Left colon (tissue), 2 donors: Measurements from ENCODE around the gene SDK1. TPM values are rescaled to one million over a fixed set of nuclear protein-coding genes. Genes with fewer than 3 reads are reported as not detected.

ENCODE experiments used
- ATAC-seq: fragments of 200-7000 bp; cut with Tn5 transposase; one replicate; pipeline ENCODE4 v1.9.1; 2020; ENCODE audit warnings: mild to moderate bottlenecking, moderate library complexity
- DNase-seq, 2 donors: peaks; one replicate each; pipeline ENCODE4 v3.0.0-alpha.2; 2020
- intact Hi-C, 2 donors: fragments of 100-400 bp; cut with DNase I in 1 of 2; cut with micrococcal nuclease in 1 of 2; formaldehyde crosslinking; loops; one replicate each; pipeline versions ENCODE4 v1.11.2 to v1.14.0; 2022; cut with DNase I, micrococcal nuclease
- total RNA-seq, 2 donors: library from RNA; stranded (reverse); fragmentation: NEBNext Ultra II Directional; extraction: Animal tissue kit (Norgen Biotek cat#: 25700); gene quantifications; one replicate each; pipeline ENCODE4 v1.2.1, GENCODE V29; 2021
- donor health status: DM: no; HTN: no; CAD: no.
- donor health status: DM: yes; HTN: yes; CAD: no.

The SDK1 gene
- total RNA-seq, 2 donors from 2014 or later = 3.4 to 5.8 TPM

- DNase-seq (no peak), ATAC-seq (no peak)
- intact Hi-C loops = no loop called here
Measured at GRCh38 chr7:4268040-4268965, 967.3 kb downstream of the SDK1 start.

- DNase-seq (no peak), ATAC-seq (no peak)
- intact Hi-C loops = no loop called here
Measured at GRCh38 chr7:4269086-4269485, 968.0 kb downstream of the SDK1 start.

- intact Hi-C loops = no loop called here
- ATAC-seq (no peak), DNase-seq (no peak)
Measured at GRCh38 chr7:4269746-4270145, 968.7 kb downstream of the SDK1 start.

GRCh38 chr7:4270268-4270667 is 969.2 kb downstream of the SDK1 start:
- ATAC-seq (no peak), DNase-seq (no peak)
- intact Hi-C loops = no loop called here

GRCh38 chr7:4270941-4271715 is 970.1 kb downstream of the SDK1 start:
- DNase-seq = no peak
- no peak for ATAC-seq
- intact Hi-C loops = no loop called here

GRCh38 chr7:4271716-4272015 is 970.6 kb downstream of the SDK1 start:
- ATAC-seq (no peak), DNase-seq (no peak)
- intact Hi-C loops = no loop called here

- ATAC-seq = no peak
- no peak for DNase-seq
- intact Hi-C loops = no loop called here
Measured at GRCh38 chr7:4272141-4272540, 971.1 kb downstream of the SDK1 start.

- DNase-seq = no peak
- ATAC-seq = no peak
- intact Hi-C loops = no loop called here
Measured at GRCh38 chr7:4273566-4274230, 972.6 kb downstream of the SDK1 start.

GRCh38 chr7:4274286-4274685 is 973.2 kb downstream of the SDK1 start:
- DNase-seq = no peak
- intact Hi-C loops = no loop called here
- no peak for ATAC-seq

- intact Hi-C loops = no loop called here
- DNase-seq (no peak), ATAC-seq (no peak)
Measured at GRCh38 chr7:4277936-4278335, 976.9 kb downstream of the SDK1 start.

- intact Hi-C loops = no loop called here
- DNase-seq (no peak), ATAC-seq (no peak)
Measured at GRCh38 chr7:4279216-4279615, 978.2 kb downstream of the SDK1 start.

GRCh38 chr7:4281231-4281993 is 980.4 kb downstream of the SDK1 start:
- ATAC-seq (no peak), DNase-seq (no peak)
- intact Hi-C loops = no loop called here

- ATAC-seq (no peak), DNase-seq (no peak)
- intact Hi-C loops = no loop called here
Measured at GRCh38 chr7:4282434-4283223, 981.6 kb downstream of the SDK1 start.

GRCh38 chr7:4286351-4286750 is 985.3 kb downstream of the SDK1 start:
- intact Hi-C loops = no loop called here
- no peak for DNase-seq
- ATAC-seq = no peak

- DNase-seq (no peak), ATAC-seq (no peak)
- intact Hi-C loops = no loop called here
Measured at GRCh38 chr7:4288791-4289394, 987.8 kb downstream of the SDK1 start.

- intact Hi-C loops = no loop called here
- ATAC-seq (no peak), DNase-seq (no peak)
Measured at GRCh38 chr7:4297165-4297917, 996.3 kb downstream of the SDK1 start.

GRCh38 chr7:4297918-4298219 is 996.8 kb downstream of the SDK1 start:
- ATAC-seq = no peak
- no peak for DNase-seq
- intact Hi-C loops = no loop called here

- no peak for ATAC-seq
- intact Hi-C loops = no loop called here
- no peak for DNase-seq
Measured at GRCh38 chr7:4299431-4299830, 998.4 kb downstream of the SDK1 start.
